Measurements from ENCODE around the gene ITGBL1.

Gene ITGBL1, protein sequence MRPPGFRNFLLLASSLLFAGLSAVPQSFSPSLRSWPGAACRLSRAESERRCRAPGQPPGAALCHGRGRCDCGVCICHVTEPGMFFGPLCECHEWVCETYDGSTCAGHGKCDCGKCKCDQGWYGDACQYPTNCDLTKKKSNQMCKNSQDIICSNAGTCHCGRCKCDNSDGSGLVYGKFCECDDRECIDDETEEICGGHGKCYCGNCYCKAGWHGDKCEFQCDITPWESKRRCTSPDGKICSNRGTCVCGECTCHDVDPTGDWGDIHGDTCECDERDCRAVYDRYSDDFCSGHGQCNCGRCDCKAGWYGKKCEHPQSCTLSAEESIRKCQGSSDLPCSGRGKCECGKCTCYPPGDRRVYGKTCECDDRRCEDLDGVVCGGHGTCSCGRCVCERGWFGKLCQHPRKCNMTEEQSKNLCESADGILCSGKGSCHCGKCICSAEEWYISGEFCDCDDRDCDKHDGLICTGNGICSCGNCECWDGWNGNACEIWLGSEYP
- total RNA-seq = 0 to 0.68 (median 0) reads per million in 9 experiments

DNA sequence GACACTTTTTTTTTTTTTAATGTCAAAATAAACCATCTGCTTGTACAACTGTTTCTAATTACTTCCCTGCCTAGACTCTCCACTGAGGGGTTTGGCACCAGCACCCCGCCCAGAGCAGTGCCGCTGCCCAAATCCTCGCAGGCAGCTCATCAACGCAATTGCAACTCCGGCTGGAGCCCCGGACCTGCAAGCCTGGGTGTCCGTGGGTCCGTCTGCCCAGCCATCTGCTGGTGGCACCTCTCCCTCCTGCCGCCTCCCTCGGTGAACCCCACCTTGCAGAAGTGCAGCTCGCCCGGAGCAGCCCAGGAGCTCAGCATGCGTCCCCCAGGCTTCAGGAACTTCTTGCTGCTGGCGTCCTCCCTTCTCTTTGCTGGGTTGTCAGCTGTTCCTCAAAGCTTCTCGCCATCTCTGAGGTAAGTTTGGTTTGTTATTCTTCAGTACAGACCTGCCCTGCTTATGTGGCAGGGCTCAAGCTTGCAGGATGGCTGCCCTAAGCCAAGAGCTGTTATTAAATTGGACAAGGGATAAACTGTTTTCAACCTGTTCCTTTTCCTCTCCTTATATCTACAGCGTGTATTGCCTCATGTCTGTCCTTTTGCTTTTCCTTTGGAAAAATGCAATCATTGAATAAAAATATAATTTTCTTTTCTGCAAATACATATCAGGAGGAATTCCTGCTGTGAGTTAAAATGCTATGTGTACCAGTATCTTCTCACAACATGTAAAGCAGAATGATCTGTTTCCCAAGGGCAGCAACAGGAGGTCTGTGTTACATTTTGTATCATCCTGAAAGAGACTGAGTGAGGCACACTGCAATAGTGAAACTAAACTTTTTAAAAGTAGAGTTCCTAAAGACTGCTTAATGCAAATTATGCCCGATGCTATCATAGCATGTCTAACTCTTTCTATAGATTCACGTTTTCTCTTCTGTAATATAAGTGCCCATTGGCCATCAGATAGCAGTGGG is at the start of gene ITGBL1:
ITGBL1 (plus strand) TSS at position 157 of the 967 bp plus-strand sequence; CDS start at position 316, 159 bp downstream.
- no peak for DNase-seq
- Mint-ChIP-seq H3K4me3 (peak within 1 kb of the TSS in 1 of 2 donors; percentile 73), H3K4me1 (ENCODE audit: low read depth in 2 of 2) (peaks cover 0 to 5% of the 10 kb centered on the region in 2 donors), H3K36me3 (ENCODE audit: insufficient read depth) (no peaks in the 10 kb centered on the region), H3K27ac (no peak within 1 kb of the TSS), H3K9me3 (no peaks in the 10 kb centered on the region), H3K27me3 (peaks cover 19 to 28% of the 10 kb centered on the region in 2 donors)
- ATAC-seq (replicated peaks) = no peak

DNA sequence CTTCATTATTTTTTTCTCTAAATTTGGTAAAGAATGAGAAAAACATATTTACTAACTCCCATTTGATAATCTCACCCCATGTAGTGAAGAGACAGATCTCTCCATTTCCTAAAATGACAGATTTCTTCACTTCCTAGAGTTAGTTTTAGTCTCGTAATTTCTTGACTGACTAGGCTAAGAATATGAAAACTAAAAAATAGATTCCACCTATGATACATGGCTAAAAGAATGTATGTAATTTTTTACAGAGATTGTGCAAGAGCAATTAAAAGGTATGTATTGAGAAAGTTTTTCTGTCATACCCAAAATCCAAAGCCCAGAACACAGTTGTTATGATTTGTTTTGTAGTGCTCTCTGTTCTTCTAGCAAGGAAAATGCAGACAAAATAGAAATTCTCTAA is 45.7 kb upstream of the ITGBL1 start:
- Mint-ChIP-seq H3K9me3 (peaks cover 0 to 4% of the 10 kb centered on the region in 2 donors), H3K27me3 (peaks cover 18 to 22% of the 10 kb centered on the region in 2 donors), H3K4me3 (no peak overlapping the region), H3K4me1 (ENCODE audit: low read depth in 2 of 2) (no peaks in the 10 kb centered on the region), H3K36me3 (ENCODE audit: insufficient read depth) (no peaks in the 10 kb centered on the region), H3K27ac (no peak overlapping the region)
- no peak for DNase-seq
- ATAC-seq (replicated peaks) = no peak

DNA sequence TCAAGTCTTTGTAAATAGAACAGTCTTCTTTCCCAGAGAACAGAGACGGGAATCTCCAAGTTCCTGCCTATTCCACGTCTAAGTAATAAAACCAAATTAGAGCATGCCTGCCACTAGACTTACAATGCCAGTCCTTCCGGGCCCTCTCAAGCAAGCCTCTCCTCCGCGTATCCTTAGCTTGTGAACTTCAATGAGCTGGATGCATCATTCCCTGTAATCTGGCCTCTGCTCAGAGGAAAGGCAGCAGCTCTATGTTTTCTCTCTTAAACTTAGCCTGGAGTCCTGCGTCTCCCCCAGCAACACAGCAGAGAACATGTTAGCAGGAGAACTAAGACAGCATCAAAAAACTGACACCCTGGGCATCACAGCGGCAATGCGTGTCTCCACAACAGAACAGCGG is 44.3 kb upstream of the ITGBL1 start:
- DNase-seq (no peak), ATAC-seq (replicated peaks) (no peak)
- Mint-ChIP-seq H3K27ac (no peak overlapping the region), H3K36me3 (ENCODE audit: insufficient read depth) (no peaks in the 10 kb centered on the region), H3K4me3 (no peak overlapping the region), H3K27me3 (peaks cover 18 to 22% of the 10 kb centered on the region in 2 donors), H3K9me3 (peaks cover 0 to 4% of the 10 kb centered on the region in 2 donors), H3K4me1 (ENCODE audit: low read depth in 2 of 2) (no peaks in the 10 kb centered on the region)

DNA sequence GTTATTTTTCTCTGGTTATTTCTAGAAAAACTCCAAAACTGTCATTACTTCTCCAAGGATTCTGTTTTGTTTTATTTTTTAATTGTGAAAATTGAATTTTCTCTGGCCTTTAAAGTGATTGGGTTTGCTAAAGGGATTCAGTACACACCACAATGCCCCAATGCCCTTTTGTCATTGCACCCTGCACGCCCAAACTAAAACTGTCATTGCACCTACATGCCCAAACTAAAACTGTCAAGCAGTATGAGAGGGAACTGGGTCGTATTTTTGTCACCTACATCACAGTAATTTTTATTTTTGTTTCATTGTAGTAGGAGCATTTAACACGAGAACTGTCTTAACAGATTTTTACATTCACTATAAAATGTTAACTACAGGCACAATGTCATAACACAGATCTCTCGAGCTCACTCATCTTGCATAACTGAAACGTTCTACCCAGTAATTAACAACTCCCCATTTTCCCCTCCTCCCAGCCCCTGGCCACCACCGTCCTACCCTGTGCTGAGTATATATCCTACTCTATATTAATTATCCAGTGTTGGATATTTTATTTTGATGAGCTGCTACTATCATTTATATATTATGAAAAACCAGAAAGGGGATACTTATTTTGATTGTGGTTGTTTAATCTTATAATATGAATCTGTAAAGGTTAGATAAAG is 43.4 kb upstream of the ITGBL1 start:
- ATAC-seq (replicated peaks) (no peak), DNase-seq (no peak)
- Mint-ChIP-seq H3K27ac (no peak overlapping the region), H3K9me3 (peaks cover 0 to 4% of the 10 kb centered on the region in 2 donors), H3K4me3 (no peak overlapping the region), H3K4me1 (ENCODE audit: low read depth in 2 of 2) (no peaks in the 10 kb centered on the region), H3K27me3 (peaks cover 18 to 26% of the 10 kb centered on the region in 2 donors), H3K36me3 (ENCODE audit: insufficient read depth) (no peaks in the 10 kb centered on the region)

DNA sequence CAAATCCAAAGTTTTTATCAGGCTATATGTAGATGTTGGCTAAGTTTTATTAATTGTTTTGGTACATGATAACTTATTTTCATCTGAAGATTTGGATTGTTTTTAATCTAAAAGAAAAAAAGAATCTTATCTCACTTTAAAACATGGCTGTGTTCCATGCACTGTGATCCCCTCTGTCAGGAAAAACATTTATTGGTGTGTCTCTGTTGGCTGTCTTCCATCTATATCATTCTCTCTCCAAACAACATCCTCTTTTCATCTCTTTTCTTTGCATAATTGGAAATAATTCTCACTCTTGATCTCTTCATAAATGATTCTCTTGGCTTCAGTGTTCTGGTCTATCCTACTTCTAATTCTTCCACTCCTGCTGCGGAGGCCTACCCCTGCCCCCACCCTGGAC is 40.4 kb upstream of the ITGBL1 start:
- Mint-ChIP-seq H3K36me3 (ENCODE audit: insufficient read depth) (no peaks in the 10 kb centered on the region), H3K4me3 (no peak overlapping the region), H3K4me1 (ENCODE audit: low read depth in 2 of 2) (no peaks in the 10 kb centered on the region), H3K27ac (no peak overlapping the region), H3K9me3 (no peaks in the 10 kb centered on the region), H3K27me3 (peaks cover 19 to 35% of the 10 kb centered on the region in 2 donors)
- ATAC-seq (replicated peaks) (no peak), DNase-seq (no peak)

DNA sequence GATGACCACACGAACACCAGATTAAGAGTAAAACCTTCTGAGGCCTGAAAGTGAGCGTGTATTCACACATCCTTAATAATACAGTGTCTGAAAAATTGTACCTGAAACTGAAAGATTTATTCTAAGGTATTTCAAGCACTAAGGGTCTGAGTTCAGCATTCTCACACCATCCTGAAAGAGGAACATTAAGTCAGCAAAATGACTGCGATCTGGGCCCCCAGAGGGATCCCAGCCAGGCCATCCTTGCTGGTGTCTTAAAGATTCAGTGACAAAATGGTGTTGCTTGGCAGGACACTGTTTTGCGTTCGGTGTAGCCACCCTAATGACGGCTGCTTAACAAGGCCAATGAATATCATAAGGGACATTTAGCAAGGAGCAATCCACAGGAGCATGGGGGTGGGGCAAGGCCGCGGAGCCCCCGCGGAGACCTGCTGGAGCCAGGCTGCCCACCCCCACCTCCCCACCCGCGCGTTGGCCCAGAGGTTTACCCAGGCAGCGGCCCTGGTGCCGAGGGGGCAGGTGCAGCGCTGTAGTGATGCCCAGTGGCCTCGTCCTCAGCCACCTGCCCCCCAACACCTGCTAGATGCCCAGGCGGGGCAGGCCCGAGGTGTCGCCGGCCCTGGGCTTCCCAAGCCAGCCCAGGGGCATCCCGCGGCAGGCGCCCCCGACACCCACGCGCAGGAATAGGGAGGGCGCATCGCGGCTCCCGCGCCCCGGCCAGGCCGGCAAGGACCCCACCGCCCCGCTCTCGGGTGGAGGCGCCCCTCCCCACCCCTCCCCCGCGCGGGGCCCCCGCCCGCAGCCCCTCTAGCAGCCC is 36.9 kb upstream of the ITGBL1 start:
- no peak overlapping the region for H3K27ac Mint-ChIP-seq
- no peaks in the 10 kb centered on the region for H3K36me3 Mint-ChIP-seq (ENCODE audit: insufficient read depth)
- no peak for DNase-seq
- H3K4me3 Mint-ChIP-seq = no peak overlapping the region
- no peaks in the 10 kb centered on the region for H3K4me1 Mint-ChIP-seq (ENCODE audit: low read depth in 2 of 2)
- peaks cover 22 to 46% of the 10 kb centered on the region in 2 donors for H3K27me3 Mint-ChIP-seq
- ATAC-seq (replicated peaks) = no peak
- no peaks in the 10 kb centered on the region for H3K9me3 Mint-ChIP-seq

DNA sequence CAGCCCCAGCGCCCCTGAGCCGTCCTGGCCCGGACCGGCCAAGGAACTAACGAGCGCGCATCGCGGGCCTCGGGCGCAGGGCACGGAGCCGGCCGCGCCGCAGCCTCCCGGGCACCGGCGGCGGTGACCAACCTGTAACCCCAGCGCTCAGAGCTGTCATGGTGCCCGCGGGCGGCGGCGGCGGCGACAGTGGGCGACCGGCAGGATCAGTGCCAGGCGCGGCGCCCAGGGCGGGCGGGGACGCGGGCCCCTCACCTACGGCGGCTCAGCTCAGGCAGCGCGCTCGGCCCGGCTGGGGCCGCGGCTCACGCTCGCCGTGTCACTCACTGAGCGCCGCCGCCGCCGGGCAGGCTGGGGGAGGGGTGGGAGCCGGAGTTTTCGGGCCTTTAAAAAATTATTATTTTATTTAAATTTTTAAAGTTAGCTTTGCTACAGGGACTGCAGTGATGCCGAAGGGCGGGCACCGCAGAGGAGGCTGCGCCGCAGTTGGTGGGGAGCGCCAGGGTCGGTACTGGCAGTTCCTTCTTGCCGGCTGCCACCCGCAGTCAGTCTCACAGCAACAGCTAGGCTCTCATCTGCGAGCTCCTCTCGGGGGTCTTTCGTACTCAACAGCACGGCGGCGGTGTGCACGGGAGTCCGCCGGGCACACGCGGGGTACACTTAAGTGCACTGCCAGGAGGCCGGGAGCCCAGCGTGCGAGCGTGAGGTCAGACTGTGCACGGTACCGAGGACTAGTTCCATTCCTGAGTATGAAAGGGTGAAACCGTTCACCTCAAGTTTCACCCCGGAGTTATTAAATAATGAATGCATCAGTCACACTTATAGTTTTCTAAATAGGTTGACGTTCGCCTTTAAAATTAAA is 36.1 kb upstream of the ITGBL1 start, which contains the start of gene NALCN:
NALCN (minus strand) TSS at position 328 of the 862 bp plus-strand sequence. CDS start 17,382 bp downstream, outside the sequence.
- ATAC-seq (replicated peaks) (no peak), DNase-seq (no peak)
- Mint-ChIP-seq H3K9me3 (no peaks in the 10 kb centered on the region), H3K27me3 (peaks cover 17 to 52% of the 10 kb centered on the region in 2 donors), H3K4me1 (ENCODE audit: low read depth in 2 of 2) (no peaks in the 10 kb centered on the region), H3K4me3 (peak within 1 kb of the TSS in 1 of 2 donors; percentile 54), H3K27ac (no peak within 1 kb of the TSS), H3K36me3 (ENCODE audit: insufficient read depth) (no peaks in the 10 kb centered on the region)

DNA sequence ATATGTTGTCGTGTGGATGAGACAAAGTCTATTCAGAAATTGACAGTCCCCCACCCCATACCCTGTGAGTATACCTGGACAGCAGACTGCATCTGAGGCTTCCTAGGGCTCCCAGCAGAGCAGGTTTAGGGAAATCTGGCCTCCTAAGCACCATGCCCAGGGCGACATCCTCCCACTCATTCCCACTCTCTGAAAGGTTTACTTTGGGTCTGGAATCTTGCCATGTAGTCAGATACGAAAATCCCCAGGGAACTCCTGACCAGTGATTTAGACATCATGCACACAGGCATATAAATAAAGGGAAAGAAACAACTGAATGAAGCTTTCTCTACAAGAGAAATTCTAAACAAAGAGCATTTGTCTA is 35.5 kb upstream of the ITGBL1 start:
- ATAC-seq (replicated peaks) (no peak), DNase-seq (no peak)
- H3K27ac Mint-ChIP-seq = no peak overlapping the region
- H3K9me3 Mint-ChIP-seq = no peaks in the 10 kb centered on the region
- no peaks in the 10 kb centered on the region for H3K4me1 Mint-ChIP-seq (ENCODE audit: low read depth in 2 of 2)
- peaks cover 17 to 53% of the 10 kb centered on the region in 2 donors for H3K27me3 Mint-ChIP-seq
- peak overlapping the region in 1 of 2 donors; percentile 54 for H3K4me3 Mint-ChIP-seq
- H3K36me3 Mint-ChIP-seq (ENCODE audit: insufficient read depth) = no peaks in the 10 kb centered on the region

DNA sequence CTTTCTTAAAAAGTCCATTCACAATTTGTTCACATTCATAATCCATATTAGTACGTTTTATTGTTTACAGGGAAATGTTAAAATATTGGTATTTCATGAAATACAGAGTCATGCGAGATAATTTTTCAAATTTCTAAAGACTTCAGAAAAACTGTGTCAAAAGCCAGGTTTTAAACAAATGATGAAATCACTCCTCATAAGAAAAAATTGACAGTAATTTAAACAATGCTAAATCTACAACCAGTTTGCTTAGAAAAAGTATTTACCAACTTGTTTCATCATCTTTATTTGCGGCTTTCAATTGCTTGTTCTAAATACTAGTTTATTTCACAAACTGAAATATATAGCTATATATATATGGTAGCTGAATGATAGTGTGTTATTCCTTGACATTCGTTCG is 35.0 kb upstream of the ITGBL1 start:
- peaks cover 17 to 53% of the 10 kb centered on the region in 2 donors for H3K27me3 Mint-ChIP-seq
- ATAC-seq (replicated peaks) = no peak
- H3K4me3 Mint-ChIP-seq = no peak overlapping the region
- no peaks in the 10 kb centered on the region for H3K9me3 Mint-ChIP-seq
- H3K36me3 Mint-ChIP-seq (ENCODE audit: insufficient read depth) = no peaks in the 10 kb centered on the region
- H3K27ac Mint-ChIP-seq = no peak overlapping the region
- no peaks in the 10 kb centered on the region for H3K4me1 Mint-ChIP-seq (ENCODE audit: low read depth in 2 of 2)
- no peak for DNase-seq

DNA sequence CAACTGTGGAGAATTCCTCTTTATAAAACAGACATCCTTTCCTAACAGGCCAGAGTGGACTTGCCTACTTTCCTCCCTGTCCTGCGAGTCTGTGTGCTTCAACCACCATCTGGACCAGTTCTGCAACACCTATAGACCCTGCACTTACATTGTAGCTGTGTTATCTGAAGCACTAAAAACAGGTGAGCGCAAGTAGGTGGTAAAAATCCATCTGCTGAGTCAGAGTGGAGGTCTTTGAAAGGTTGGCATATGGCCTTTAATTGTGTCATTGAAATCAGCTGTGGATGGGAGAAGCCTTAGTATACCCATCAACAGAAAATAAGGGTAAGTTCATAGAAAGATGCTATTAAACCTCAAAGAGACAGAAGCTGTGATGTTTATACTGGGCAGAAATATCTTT is 28.6 kb upstream of the ITGBL1 start:
- Mint-ChIP-seq H3K9me3 (no peaks in the 10 kb centered on the region), H3K4me3 (no peak overlapping the region), H3K4me1 (ENCODE audit: low read depth in 2 of 2) (no peaks in the 10 kb centered on the region), H3K27me3 (peaks cover 5 to 24% of the 10 kb centered on the region in 2 donors), H3K36me3 (ENCODE audit: insufficient read depth) (no peaks in the 10 kb centered on the region), H3K27ac (no peak overlapping the region)
- ATAC-seq (replicated peaks) = no peak
- no peak for DNase-seq

DNA sequence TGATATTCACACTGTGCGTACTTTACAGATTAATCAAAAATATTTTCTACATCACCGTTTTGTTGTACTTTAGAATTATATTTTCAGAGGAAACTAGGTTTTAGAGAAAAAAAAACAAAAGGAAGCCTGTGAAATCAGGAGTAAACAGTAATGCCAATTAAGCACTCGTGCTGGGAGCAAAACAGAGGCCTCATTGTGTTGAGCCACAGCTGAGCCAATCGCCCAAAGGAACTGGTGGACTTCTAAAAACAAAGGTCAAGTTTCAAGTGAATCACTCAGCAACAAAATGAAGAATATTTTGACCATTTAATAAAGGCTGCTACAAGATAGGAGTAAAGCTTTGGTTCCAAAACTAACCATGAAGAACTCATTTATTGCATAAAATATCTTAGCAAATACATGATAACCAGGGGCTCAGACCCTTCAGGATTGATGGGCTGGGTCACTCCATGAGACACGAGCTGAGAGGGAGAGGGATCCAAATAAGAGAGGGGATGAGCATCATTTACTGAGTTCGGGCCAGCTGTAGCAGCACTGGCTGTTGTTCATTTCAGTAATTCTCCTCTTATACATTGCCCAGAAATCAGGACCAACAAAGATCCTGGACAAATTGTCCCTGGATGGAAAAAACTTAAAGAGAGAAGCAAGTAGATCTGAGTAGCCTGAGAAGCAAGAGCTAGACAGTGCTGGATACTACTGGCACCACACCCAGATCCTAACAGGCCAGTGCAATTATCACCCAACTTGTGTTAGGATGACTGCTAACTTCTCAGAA is 27.9 kb upstream of the ITGBL1 start:
- peaks cover 7 to 21% of the 10 kb centered on the region in 2 donors for H3K27me3 Mint-ChIP-seq
- DNase-seq = no peak
- no peak overlapping the region for H3K4me3 Mint-ChIP-seq
- ATAC-seq (replicated peaks) = no peak
- no peaks in the 10 kb centered on the region for H3K36me3 Mint-ChIP-seq (ENCODE audit: insufficient read depth)
- H3K4me1 Mint-ChIP-seq (ENCODE audit: low read depth in 2 of 2) = no peaks in the 10 kb centered on the region
- H3K27ac Mint-ChIP-seq = no peak overlapping the region
- H3K9me3 Mint-ChIP-seq = no peaks in the 10 kb centered on the region

All from effector memory CD8-positive, alpha-beta T cell (primary cell).